H9 (cell line): ENCODE results near the gene IL17RA. TPM values are rescaled to one million over a fixed set of nuclear protein-coding genes. Genes with fewer than 3 reads are reported as not detected.

Experiments
- DNase-seq: peaks from one replicate; pipeline ENCODE4 v3.0.0-alpha.2; 2017
- H2AFZ ChIP-seq: one replicate; pipeline ENCODE4 v1.6.1; 2013; ENCODE audit warnings: mild to moderate bottlenecking, low read length, control low read depth, moderate library complexity
- H2AK5ac ChIP-seq: 2 replicates; pipeline ENCODE4 v1.6.1; 2013; ENCODE audit warnings: low read length, control low read depth, mixed read lengths; ENCODE audit not compliant: insufficient read length
- H2BK120ac ChIP-seq: one replicate; pipeline ENCODE4 v1.6.1; 2013; ENCODE audit warnings: low read depth, mild to moderate bottlenecking, low read length, control low read depth, inconsistent platforms; ENCODE audit not compliant: poor library complexity, severe bottlenecking
- H2BK12ac ChIP-seq: 2 replicates; pipeline ENCODE4 v1.6.1; 2013; ENCODE audit warnings: low read length, control low read depth, mixed read lengths, low read depth; ENCODE audit not compliant: insufficient read length
- H2BK15ac ChIP-seq: 2 replicates; pipeline ENCODE4 v1.6.1; 2013; ENCODE audit warnings: low read depth, low read length, control low read depth
- H2BK20ac ChIP-seq: one replicate; pipeline ENCODE4 v1.6.1; 2013; ENCODE audit warnings: low read depth, mild to moderate bottlenecking, low read length, control low read depth, inconsistent platforms; ENCODE audit not compliant: poor library complexity, severe bottlenecking
- H2BK5ac ChIP-seq: 2 replicates; pipeline ENCODE4 v1.6.1; 2013; ENCODE audit warnings: low read length, control low read depth, mixed read lengths; ENCODE audit not compliant: insufficient read length
- H3K14ac ChIP-seq: 2 replicates; pipeline ENCODE4 v1.6.1; 2013; ENCODE audit warnings: low read length, control low read depth; ENCODE audit not compliant: insufficient read depth
- H3K18ac ChIP-seq: 2 replicates; pipeline ENCODE4 v1.6.1; 2013; ENCODE audit warnings: low read depth, mild to moderate bottlenecking, mixed read lengths, low read length, control low read depth; ENCODE audit not compliant: insufficient read length
- H3K23ac ChIP-seq: 2 replicates; pipeline ENCODE4 v1.6.1; 2013; ENCODE audit warnings: low read length, control low read depth, mixed read lengths, low read depth; ENCODE audit not compliant: insufficient read length
- H3K23me2 ChIP-seq: 2 replicates; pipeline ENCODE4 v1.6.1; 2013; ENCODE audit warnings: low read depth, mild to moderate bottlenecking, mixed read lengths, low read length, control low read depth; ENCODE audit not compliant: insufficient read length, poor library complexity, severe bottlenecking
- H3K27ac ChIP-seq: 2 replicates; pipeline ENCODE4 v1.5.1; 2013; ENCODE audit warnings: low read length, control low read depth, mixed read lengths, low read depth; ENCODE audit not compliant: insufficient read length
- H3K27me3 ChIP-seq: 2 replicates; pipeline ENCODE4 v1.6.1; 2013; ENCODE audit warnings: low read length, control low read depth, inconsistent platforms; ENCODE audit not compliant: insufficient read depth
- H3K4ac ChIP-seq: 2 replicates; pipeline ENCODE4 v1.6.1; 2013; ENCODE audit warnings: low read depth, mild to moderate bottlenecking, control low read depth, inconsistent platforms, low read length, moderate library complexity
- H3K4me1 ChIP-seq: 2 replicates; pipeline ENCODE4 v1.6.1; 2013; ENCODE audit warnings: low read length, control low read depth, inconsistent platforms; ENCODE audit not compliant: insufficient read depth
- H3K4me2 ChIP-seq: 2 replicates; pipeline ENCODE4 v1.6.1; 2013; ENCODE audit warnings: low read length, control low read depth, mixed read lengths; ENCODE audit not compliant: insufficient read length, insufficient read depth
- H3K56ac ChIP-seq: 2 replicates; pipeline ENCODE4 v1.6.1; 2013; ENCODE audit warnings: low read depth, mild to moderate bottlenecking, mixed read lengths, low read length, control low read depth; ENCODE audit not compliant: insufficient read length
- H3K79me1 ChIP-seq: 2 replicates; pipeline ENCODE4 v1.6.1; 2013; ENCODE audit warnings: low read depth, mild to moderate bottlenecking, moderate library complexity, low read length, control low read depth, inconsistent platforms; ENCODE audit not compliant: insufficient read depth, poor library complexity, severe bottlenecking
- H3K79me2 ChIP-seq: 2 replicates; pipeline ENCODE4 v1.6.1; 2013; ENCODE audit warnings: low read length, control low read depth, inconsistent platforms; ENCODE audit not compliant: insufficient read depth
- H3K9ac ChIP-seq: 2 replicates; pipeline ENCODE4 v1.6.1; 2013; ENCODE audit warnings: low read length, control low read depth, mixed read lengths; ENCODE audit not compliant: insufficient read length; ENCODE audit errors: extremely low read depth
- H3K9me3 ChIP-seq: one replicate; pipeline ENCODE4 v1.6.1; 2013; ENCODE audit warnings: low read depth, low read length, inconsistent platforms; ENCODE audit not compliant: control insufficient read depth
- H3T11ph ChIP-seq: one replicate; pipeline ENCODE4 v1.6.1; 2013; ENCODE audit warnings: mild to moderate bottlenecking, low read length, control low read depth, inconsistent platforms
- H4K20me1 ChIP-seq: one replicate; pipeline ENCODE4 v1.6.1; 2013; ENCODE audit not compliant: control insufficient read depth, insufficient read length, insufficient read depth
- H4K5ac ChIP-seq: 2 replicates; pipeline ENCODE4 v1.6.1; 2013; ENCODE audit warnings: low read depth, mild to moderate bottlenecking, mixed read lengths, low read length, control low read depth; ENCODE audit not compliant: insufficient read length
- H4K8ac ChIP-seq: replicated peaks from 2 replicates; pipeline ENCODE4 v1.6.1; 2013; ENCODE audit warnings: low read length, control low read depth, mixed read lengths, low read depth; ENCODE audit not compliant: insufficient read length
- H4K91ac ChIP-seq: 2 replicates; pipeline ENCODE4 v1.6.1; 2013; ENCODE audit warnings: low read depth, mild to moderate bottlenecking, moderate library complexity, mixed read lengths, low read length, control low read depth; ENCODE audit not compliant: insufficient read length
- H3K27ac Mint-ChIP-seq, 3 experiments: 2 replicates in 2 of 3; 3 replicates in 1 of 3; pipeline ENCODE4 v1.8.0; 2020 to 2021; ENCODE audit warnings: mixed read lengths in 3 of 3, mild to moderate bottlenecking in 1 of 3, moderate library complexity in 1 of 3
- H3K27me3 Mint-ChIP-seq: 2 replicates; pipeline ENCODE4 v1.8.0; 2021; ENCODE audit warnings: low read depth, mild to moderate bottlenecking, moderate library complexity, mixed read lengths
- H3K36me3 Mint-ChIP-seq, 3 experiments: 2 replicates in 2 of 3; 3 replicates in 1 of 3; pipeline ENCODE4 v1.8.0; 2020 to 2021; ENCODE audit warnings: low read depth in 3 of 3, mixed read lengths in 3 of 3; ENCODE audit not compliant: insufficient read depth in 1 of 3
- H3K4me1 Mint-ChIP-seq, 2 experiments: 2 replicates each; pipeline ENCODE4 v1.8.0; 2020; ENCODE audit warnings: mixed read lengths in 2 of 2
- H3K4me3 Mint-ChIP-seq, 2 experiments: 2 replicates in 1 of 2; 3 replicates in 1 of 2; pipeline ENCODE4 v1.8.0; 2020 to 2021; ENCODE audit warnings: mild to moderate bottlenecking in 2 of 2, mixed read lengths in 2 of 2, moderate library complexity in 1 of 2
- H3K9me3 Mint-ChIP-seq, 2 experiments: 2 replicates in 1 of 2; 3 replicates in 1 of 2; pipeline ENCODE4 v1.8.0; 2020; ENCODE audit warnings: mild to moderate bottlenecking in 2 of 2, mixed read lengths in 2 of 2, moderate library complexity in 1 of 2
- CTCF ChIP-seq: fragments of 200-600 bp; sonication (generic); conservative IDR thresholded peaks from 3 replicates; pipeline ENCODE4 v1.8.0; 2021; ENCODE audit warnings: antibody characterized with exemption, mild to moderate bottlenecking
- WGBS: extraction: QIAGEN DNeasy Blood & Tissue Kit; methylation state at CpG from one replicate; pipeline ENCODE4 v1.1.7; 2013; ENCODE audit warnings: missing lambda C conversion rate, low lambda C conversion rate, mixed read lengths; ENCODE audit not compliant: insufficient read length; ENCODE audit errors: extremely low coverage; 5-methylcytosine and 5-hydroxymethylcytosine counted together
- total RNA-seq: library from RNA; stranded (reverse); gene quantifications from 2 replicates; pipeline ENCODE4 v1.2.1, GENCODE V29; 2021

IL17RA gene
- total RNA-seq, 1 experiment from 2014 or later, result 12.4 TPM

- Mint-ChIP-seq H3K27ac (no peak overlapping the region), H3K9me3 (no peaks in the 10 kb centered on the region; a peak in 1 of 5 replicates), H3K4me1 (peaks cover 3 to 6% of the 10 kb centered on the region in 2 experiments; a peak in 3 of 4 replicates), H3K4me3 (no peak overlapping the region; a peak in 1 of 5 replicates), H3K36me3 (peaks cover 5 to 30% (median 24%) of the 10 kb centered on the region in 3 experiments; a peak in 6 of 7 replicates), H3K27me3 (no peaks in the 10 kb centered on the region)
- Histone ChIP-seq H4K8ac (no peak overlapping the region), H4K91ac (no peak overlapping the region), H3K79me2 (no peaks in the 10 kb centered on the region), H3K23me2 (no peaks in the 10 kb centered on the region), H3K18ac (no peak overlapping the region), H3K4me1 (no peaks in the 10 kb centered on the region), H2BK15ac (no peak overlapping the region), H3K27me3 (no peaks in the 10 kb centered on the region), H3K79me1 (no peaks in the 10 kb centered on the region), H2BK120ac (no peak overlapping the region), H3K14ac (no peak overlapping the region), H3T11ph (no peak overlapping the region), H3K4ac (no peak overlapping the region), H2AFZ (no peak overlapping the region), H3K4me2 (no peak overlapping the region), H3K9me3 (no peaks in the 10 kb centered on the region), H2BK5ac (no peak overlapping the region), H4K5ac (no peak overlapping the region), H3K56ac (no peak overlapping the region), H3K27ac (no peak overlapping the region), H2BK12ac (no peak overlapping the region), H2AK5ac (no peak overlapping the region), H3K23ac (no peak overlapping the region), H4K20me1 (no peaks in the 10 kb centered on the region), H3K9ac (no peak overlapping the region), H2BK20ac (no peak overlapping the region)
- no CpG with 5 or more reads among the region's 22 CpGs for WGBS
- no peak for DNase-seq
- TF ChIP-seq CTCF, result no peak
These were observed 20.6 kb downstream of the IL17RA start for GRCh38 chr22:17105143-17106129.
